NCI-H526 (cell line): ENCODE results near the gene MTARC1.

Experiments
- DNase-seq, 2 experiments: peaks; one replicate each; lab custom pipeline; 2025; lab: John Stamatoyannopoulos, UW

MTARC1 gene

DNA sequence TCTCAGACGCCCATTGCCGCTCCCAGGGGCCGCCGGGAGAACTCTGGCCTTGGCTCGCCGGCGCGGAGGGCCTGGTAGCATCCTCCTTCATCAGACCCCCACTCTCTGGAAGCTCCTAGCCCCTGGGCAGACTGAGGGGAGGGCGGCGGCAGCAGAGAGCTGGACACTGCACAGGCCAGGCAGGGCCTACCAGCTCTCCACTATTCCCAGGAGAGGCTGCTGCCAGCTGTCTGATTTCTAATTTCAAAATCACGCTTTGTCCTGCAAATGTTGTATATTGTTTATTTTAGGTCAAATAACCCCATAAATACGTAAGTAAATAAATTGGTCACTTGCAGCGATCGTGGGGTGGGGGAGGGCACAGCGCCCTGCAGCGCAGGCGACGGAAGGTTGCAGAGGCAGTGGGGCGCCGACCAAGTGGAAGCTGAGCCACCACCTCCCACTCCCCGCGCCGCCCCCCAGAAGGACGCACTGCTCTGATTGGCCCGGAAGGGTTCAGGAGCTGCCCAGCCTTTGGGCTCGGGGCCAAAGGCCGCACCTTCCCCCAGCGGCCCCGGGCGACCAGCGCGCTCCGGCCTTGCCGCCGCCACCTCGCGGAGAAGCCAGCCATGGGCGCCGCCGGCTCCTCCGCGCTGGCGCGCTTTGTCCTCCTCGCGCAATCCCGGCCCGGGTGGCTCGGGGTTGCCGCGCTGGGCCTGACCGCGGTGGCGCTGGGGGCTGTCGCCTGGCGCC, at the start of gene MTARC1:
TSS of gene MTARC1 (plus strand) at position 577 of the 732 bp plus-strand sequence. CDS start at position 609, 32 bp downstream.
- DNase-seq = peak; percentile 60 to 71

DNA sequence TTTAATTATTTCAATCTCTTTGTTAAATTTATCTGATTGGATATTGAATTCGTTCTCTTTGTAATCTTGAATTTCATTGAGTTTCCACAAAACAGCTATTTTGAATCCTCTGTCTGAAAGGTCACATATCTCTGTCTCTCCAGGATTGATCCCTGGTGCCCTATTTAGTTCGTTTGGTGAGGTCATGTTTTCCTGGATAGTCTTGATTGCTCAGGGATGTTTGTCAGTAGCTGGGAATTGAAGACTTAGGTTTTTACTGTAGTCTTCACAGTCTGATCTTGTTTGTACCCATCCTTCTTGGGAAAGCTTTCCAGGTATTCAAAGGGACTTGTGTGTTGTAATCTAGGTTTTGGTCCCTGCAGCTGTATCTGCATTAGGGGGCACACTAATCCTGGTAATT, 45.4 kb upstream of the MTARC1 start:
- no peak for DNase-seq

- no peak for DNase-seq
These were observed 44.9 kb upstream of the MTARC1 start for GRCh38 chr1:220741825-220742224.

DNA sequence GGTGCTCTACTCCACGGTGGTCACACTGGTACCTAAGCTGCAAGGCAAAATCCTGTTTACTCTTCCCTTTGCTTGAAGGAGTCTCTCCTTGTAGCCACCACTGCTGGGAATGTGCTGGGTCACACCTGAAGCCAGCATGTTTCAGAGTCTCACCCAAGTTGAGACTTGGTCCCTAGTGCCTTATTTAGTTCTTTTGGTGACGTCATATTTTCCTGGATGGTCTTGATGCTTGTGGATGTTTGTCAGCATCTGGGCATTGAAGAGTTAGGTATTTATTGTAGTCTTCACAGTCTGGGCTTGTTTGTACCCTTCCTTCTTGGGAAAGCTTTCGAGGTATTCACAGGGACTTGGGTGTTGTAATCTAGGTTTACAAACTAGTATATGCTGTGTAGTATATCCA, 44.2 kb upstream of the MTARC1 start:
- DNase-seq = no peak

DNA sequence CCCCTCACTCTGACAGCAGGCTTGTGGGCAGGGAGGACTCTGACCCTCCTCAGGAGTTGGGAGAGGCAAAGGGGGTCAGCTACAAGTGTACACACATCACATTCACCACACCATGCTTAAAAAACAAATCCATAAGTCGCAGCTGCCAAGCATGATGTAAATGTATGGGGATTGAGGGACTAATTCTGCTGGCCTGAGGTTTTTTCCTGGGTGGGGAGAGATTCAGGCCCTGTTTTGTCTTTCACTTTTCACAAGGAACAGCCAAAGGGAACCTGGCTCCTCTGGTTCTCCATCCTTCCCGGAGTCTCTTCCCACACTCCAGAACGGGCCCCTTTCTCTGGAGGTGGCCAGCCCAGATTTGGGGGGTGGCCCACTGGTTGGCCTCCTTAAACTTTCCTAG, 39.9 kb upstream of the MTARC1 start:
- no peak for DNase-seq

DNA sequence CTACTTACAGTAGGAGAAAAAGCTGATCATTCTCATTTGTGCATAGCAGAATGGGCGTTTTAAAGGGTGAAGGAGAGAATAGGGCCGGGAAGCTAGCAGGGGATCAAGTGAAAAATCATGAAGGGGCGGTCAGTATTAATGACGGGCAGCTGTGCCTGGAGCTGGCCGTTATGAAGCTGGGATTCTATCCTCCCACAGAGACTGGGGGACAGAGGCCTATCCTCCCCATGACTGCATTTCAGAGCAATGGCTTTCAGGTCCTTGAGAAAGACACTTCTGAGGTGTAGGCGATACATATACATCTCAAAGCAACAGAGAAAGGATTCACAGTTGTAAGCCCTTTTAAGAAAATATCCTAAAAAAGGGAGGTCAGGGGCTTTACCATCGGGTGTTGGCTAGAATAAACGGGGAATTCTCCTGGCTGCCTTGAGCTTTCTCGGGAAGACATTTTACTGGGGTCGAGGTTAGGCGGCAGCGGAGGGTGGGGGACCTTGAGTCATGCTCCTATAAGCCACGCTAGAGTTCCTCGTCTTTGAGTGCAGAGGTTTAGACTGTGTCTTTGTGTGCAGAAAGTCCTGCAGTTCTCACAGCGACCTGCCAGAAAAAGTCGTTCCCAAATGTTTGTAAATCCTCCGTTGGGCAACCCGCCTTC, 39.1 kb upstream of the MTARC1 start:
- DNase-seq = no peak

DNA sequence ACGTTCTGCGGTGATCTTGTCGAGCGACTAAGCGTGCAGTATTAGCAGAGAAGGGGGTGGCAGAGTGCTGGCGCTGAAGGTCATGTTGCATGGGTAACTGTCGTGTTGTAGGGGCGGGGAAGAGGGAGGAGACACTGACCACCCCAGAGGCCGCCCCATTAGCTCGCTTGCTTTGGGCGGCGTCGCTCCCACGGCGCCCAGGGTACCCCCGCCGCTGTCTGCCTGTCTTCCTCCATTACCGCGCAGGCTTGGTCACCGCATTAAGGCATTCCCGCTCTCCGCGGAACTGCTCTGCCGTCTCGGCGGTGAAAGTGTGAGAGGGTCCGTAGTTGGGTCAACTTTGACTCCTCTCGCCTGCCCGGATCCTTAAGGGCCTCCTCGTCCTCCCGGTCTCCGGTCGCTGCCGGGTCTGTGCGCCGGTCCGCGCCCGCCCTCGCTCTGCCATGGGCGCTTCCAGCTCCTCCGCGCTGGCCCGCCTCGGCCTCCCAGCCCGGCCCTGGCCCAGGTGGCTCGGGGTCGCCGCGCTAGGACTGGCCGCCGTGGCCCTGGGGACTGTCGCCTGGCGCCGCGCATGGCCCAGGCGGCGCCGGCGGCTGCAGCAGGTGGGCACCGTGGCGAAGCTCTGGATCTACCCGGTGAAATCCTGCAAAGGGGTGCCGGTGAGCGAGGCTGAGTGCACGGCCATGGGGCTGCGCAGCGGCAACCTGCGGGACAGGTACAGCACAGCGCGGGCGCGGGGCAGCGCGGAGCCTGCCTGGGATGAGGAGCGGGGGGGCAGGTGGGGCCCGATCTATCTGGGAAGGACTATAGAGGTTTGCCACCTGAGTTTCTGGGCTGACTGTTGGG, 38.4 kb upstream of the MTARC1 start, which contains the start of gene MTARC2:
TSS of gene MTARC2 (plus strand) at position 234 of the 846 bp plus-strand sequence. CDS start at position 444, 210 bp downstream.
- peak; percentile 38 to 78 for DNase-seq

GRCh38 chr1:220748936-220749335, 37.8 kb upstream of the MTARC1 start:
- DNase-seq = no peak

DNA sequence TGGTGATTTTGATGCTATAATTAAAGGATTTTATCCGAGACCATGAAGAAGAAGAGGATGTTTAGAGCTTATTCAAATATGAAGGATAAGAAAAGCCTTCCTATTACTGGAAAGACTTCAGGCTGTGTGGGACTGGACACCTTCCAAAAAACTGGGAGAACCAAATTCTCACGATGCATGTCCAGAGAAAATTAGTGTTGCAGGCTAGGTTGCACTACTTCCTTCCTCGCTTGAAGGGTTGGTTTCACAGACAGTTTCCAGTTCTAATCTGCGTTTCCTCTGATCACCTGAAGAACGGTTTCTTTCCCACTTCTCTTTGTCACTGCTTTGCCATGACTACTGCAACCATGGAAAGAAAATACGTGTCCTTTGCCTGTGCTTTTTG, 36.6 kb upstream of the MTARC1 start:
- DNase-seq = no peak

DNA sequence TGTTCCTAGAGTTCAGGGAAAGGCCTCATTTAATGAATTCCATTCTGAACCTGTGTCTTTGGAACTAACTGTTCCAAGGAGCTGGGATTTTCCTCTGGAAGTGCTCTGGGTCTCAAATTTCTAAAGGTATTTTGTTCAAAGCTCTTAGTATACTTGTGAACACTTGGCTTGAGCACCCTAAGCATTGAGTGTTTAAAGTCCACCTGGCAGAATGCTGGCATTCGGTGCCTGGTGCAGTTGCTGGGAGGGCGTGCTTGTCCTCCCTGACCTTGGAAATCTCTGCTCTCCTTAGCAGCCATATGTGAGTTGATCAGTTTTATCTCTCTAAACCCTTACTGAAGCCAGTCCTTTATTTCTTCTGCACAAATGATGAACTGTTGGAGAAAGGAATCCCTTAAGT, 35.6 kb upstream of the MTARC1 start:
- DNase-seq = no peak

DNA sequence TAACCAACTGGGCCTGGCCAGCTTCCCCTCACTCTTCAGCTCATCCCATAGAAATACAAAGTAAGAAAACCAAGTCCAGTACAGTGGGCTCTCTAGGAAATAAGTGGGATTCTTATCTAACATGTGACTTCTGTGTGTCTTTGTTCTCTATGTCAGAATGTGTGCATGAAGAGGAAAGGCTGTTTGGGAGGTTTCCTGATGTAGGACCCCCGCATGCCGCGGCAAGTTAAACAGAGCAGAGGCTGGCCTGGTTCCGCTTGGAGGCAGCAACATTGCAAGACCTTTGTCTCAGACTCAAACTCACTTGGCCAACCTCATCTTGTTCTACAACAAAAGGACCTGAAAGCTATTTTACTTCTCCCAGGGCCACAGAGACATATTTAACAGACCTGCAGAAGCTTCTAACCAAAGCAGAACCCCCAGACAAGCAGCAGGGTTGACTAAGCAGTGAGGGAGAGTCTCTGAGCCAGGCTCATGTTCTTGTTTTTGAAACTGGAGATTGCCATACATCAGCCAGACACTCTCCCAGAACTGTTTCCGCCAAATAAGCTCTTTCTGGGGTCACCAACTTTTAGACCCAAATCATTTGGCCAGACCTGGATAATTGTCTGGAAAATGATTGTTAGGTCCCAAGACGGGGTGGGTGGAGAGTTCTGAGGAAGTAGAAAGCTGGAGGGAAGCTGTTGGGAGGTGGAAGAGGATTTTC, 32.3 kb upstream of the MTARC1 start:
- DNase-seq = no peak

DNA sequence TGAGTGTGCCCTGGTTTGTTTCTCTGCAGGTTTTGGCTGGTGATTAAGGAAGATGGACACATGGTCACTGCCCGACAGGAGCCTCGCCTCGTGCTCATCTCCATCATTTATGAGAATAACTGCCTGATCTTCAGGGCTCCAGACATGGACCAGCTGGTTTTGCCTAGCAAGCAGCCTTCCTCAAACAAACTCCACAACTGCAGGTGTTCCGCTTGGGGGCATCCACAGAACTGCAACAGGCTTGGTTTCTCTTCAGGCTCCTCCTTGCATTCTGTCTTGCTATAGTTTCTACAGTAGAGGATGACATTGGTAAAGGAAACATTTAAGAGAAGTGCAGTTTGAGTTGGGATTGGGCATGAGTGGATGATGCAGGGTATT, 31.8 kb upstream of the MTARC1 start:
- no peak for DNase-seq

DNA sequence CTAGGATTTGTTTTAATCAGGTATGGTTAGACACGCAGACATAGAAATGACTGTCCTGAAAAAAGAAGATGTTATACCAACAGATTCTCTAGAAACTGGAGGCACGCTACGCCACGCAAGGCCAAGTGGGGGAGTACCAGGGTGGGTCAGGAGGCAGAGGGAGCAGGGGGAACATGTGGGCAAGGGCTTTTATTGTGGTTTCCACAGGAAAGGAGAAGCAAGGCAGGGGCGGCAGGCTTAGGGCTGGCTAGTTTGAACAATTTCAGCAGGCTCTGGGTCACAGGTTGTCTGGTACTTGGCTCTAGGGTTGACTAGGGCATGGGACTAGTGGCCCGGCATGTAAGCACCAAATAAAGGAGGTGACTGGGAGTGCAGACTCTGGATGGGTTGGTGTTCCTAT, 31.4 kb upstream of the MTARC1 start:
- no peak for DNase-seq

- DNase-seq = no peak
These were observed 29.3 kb upstream of the MTARC1 start for GRCh38 chr1:220757441-220757840.

- DNase-seq = no peak
These were observed 27.6 kb upstream of the MTARC1 start for GRCh38 chr1:220759147-220759546.

DNA sequence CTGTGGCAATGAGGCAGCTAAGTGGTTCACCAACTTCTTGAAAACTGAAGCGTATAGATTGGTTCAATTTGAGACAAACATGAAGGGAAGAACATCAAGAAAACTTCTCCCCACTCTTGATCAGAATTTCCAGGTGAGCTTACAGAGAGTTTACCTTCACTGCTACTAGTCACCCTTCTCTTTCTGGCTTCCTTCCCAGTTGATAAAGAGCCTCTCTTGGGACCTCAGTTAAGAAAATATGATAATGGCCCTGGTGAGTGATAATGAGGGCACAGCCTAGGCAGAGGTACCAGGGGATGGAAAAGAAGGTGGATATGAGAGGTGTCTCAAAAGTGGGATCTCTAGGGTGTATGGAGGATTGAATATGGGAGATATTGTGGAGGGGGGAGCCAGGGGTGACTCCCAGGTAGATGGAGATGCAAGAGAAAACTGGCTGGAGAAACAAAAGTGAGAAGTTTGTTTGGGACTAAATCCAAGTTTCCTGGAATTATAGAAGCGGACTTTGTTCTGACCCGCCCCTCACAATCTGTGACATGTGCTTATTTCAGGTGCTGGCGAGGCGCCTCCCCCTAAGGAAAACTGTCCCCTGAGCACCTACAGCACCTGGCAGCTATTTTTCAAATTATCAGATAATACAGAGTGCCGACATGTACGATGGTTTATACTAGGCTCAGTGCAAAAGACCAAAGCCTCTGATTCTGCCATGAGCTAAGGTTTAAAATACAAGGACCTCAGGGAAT, 24.9 kb upstream of the MTARC1 start:
- DNase-seq = no peak

- no peak for DNase-seq
These were observed 22.0 kb upstream of the MTARC1 start for GRCh38 chr1:220764757-220765156.

DNA sequence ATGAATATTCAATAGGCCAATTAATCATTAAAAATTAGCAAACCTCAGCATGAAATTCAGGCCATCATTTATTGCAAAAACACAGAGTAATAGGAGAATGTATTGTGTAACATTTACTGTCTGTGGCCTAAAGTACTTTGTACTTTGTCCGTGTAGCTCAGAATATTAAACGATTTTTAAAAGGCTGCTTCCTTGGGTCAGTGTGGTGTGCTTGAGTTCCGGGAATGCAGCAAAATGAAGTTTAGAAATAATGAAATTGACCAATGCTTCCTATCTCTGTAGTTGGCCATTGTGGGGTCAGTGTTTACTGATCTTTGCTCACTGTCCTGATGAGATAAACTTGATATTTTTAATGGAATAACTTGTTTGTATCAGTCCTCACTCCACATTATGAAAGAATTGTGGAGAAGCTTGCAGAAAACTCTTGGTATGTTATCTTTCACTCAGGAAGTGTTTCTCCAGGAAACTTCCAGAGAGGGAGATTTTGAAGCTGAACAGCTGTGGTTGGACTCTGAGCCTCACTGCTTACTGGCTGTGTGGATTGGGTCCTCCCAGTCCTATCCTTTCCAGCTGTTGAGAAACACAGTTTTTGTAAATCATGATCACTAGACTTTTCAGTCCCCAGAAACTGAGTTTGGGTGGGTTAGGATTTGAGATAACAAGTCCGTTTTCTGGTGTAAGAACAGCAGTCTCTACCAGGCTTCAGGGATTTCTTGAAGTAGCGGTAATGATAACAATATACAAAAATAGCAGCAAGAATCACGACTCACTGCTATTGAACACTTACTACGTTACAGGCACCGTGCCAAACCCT, 19.2 kb upstream of the MTARC1 start:
- DNase-seq = no peak

DNA sequence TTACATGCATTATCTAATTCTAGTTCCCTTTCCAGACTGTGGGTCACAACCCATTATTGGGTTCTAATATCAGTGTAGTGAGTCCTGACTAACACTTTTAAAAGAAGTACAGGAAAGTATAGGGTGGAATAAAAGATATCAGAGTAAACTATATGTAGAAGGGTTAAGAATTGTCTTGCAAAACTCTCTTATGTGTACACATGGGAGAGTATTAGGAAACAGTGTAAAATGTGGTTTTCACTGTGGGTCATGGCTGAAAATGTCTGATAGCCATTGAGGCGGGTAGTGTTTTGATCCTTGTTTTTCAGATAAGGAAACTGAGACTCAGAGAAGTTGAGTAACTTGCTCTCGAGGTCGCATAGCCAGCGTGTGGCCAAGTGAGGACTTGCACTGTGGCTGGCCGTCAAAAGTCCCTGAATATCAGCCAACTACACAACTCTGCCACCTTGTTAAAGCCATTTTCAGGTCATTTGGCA, 18.5 kb upstream of the MTARC1 start:
- no peak for DNase-seq

GRCh38 chr1:220769205-220769604, 17.5 kb upstream of the MTARC1 start:
- no peak for DNase-seq
